HEK293 (cell line): ENCODE measurements around the gene LILRA5.

ENCODE experiments used
- CTCF ChIA-PET: fragments of 350-600 bp; formaldehyde crosslinking; extraction: SDS; loops from one replicate; lab custom pipeline; 2021; ENCODE audit warnings: antibody characterized with exemption; lab: Yijun Ruan, JAX
- POLR2A ChIA-PET: fragments of 300-600 bp; formaldehyde crosslinking; extraction: SDS; loops from one replicate; lab custom pipeline; 2020; ENCODE audit warnings: antibody characterized with exemption, inconsistent platforms; lab: Yijun Ruan, JAX
- H3K27ac ChIP-seq: fragments of 200-500 bp; sonication (Bioruptor generic); 2 replicates; pipeline ENCODE4 v1.5.1; 2014; ENCODE audit warnings: low read depth, low read length, control low read depth, inconsistent platforms; ENCODE audit errors: extremely low read depth
- H3K36me3 ChIP-seq, 2 experiments: fragments of 200-500 bp in 1 of 2; sonication (Bioruptor generic) in 1 of 2; 1 replicate in 1 of 2; 2 replicates in 1 of 2; pipeline ENCODE4 v1.5.1; 2014 to 2017; ENCODE audit warnings: inconsistent platforms in 2 of 2, low read length in 2 of 2; ENCODE audit not compliant: control insufficient read depth in 2 of 2, insufficient read depth in 1 of 2
- H3K4me1 ChIP-seq: fragments of 200-500 bp; sonication (Bioruptor generic); 2 replicates; pipeline ENCODE4 v1.5.1; 2014; ENCODE audit warnings: mild to moderate bottlenecking, low read length, inconsistent platforms; ENCODE audit not compliant: control insufficient read depth, insufficient read depth
- H3K4me3 ChIP-seq: 2 replicates; pipeline ENCODE4 v1.5.1; 2011; ENCODE audit warnings: low read depth, mild to moderate bottlenecking, control low read depth, low read length, moderate library complexity
- H3K9me3 ChIP-seq: fragments of 200-500 bp; sonication (Bioruptor generic); 2 replicates; pipeline ENCODE4 v1.5.1; 2014; ENCODE audit warnings: low read depth, low read length, inconsistent platforms; ENCODE audit not compliant: control insufficient read depth, insufficient read depth
- GLIS1 ChIP-seq: fragments of 450-650 bp; formaldehyde crosslinking; IDR thresholded peaks from 2 replicates; pipeline ENCODE4 v1.5.1; 2016; ENCODE audit warnings: missing biosample characterization, missing genetic modification characterization
- MEIS1 ChIP-seq: sonication (generic); formaldehyde crosslinking; IDR thresholded peaks from 2 replicates; pipeline ENCODE4 v1.8.1; 2022; ENCODE audit warnings: missing genetic modification reagents, mild to moderate bottlenecking, borderline replicate concordance
- TSHZ1 ChIP-seq: fragments of 450-650 bp; formaldehyde crosslinking; IDR thresholded peaks from 2 replicates; pipeline ENCODE4 v1.5.1; 2016; ENCODE audit warnings: missing biosample characterization, missing genetic modification characterization, borderline replicate concordance
- YY1 ChIP-seq: fragments of 450-650 bp; formaldehyde crosslinking; IDR thresholded peaks from 2 replicates; pipeline ENCODE4 v1.5.1; 2018; ENCODE audit warnings: missing biosample characterization, missing genetic modification characterization
- ZBTB1 ChIP-seq: fragments of 450-650 bp; formaldehyde crosslinking; IDR thresholded peaks from 2 replicates; pipeline ENCODE4 v1.5.1; 2016; ENCODE audit warnings: missing biosample characterization, missing genetic modification characterization
- ZBTB11 ChIP-seq: fragments of 450-650 bp; formaldehyde crosslinking; conservative IDR thresholded peaks from 2 replicates; pipeline ENCODE4 v1.5.1; 2016; ENCODE audit warnings: low read depth, missing biosample characterization, missing genetic modification characterization
- ZNF175 ChIP-seq: fragments of 450-650 bp; formaldehyde crosslinking; IDR thresholded peaks from 2 replicates; pipeline ENCODE4 v1.5.1; 2016; ENCODE audit warnings: missing biosample characterization, missing genetic modification characterization
- ZNF214 ChIP-seq: fragments of 450-650 bp; formaldehyde crosslinking; IDR thresholded peaks from 2 replicates; pipeline ENCODE4 v1.5.1; 2017; ENCODE audit warnings: missing biosample characterization, mild to moderate bottlenecking, missing genetic modification characterization, borderline replicate concordance
- ZNF266 ChIP-seq: fragments of 450-650 bp; formaldehyde crosslinking; IDR thresholded peaks from 2 replicates; pipeline ENCODE4 v1.5.1; 2016; ENCODE audit warnings: missing biosample characterization, missing genetic modification characterization, low read depth
- ZNF394 ChIP-seq: fragments of 450-650 bp; formaldehyde crosslinking; IDR thresholded peaks from 2 replicates; pipeline ENCODE4 v1.5.1; 2016; ENCODE audit warnings: missing biosample characterization, missing genetic modification characterization, mild to moderate bottlenecking, moderate library complexity, borderline replicate concordance
- ZNF404 ChIP-seq: fragments of 450-650 bp; formaldehyde crosslinking; IDR thresholded peaks from 2 replicates; pipeline ENCODE4 v1.5.1; 2017; ENCODE audit warnings: missing biosample characterization, missing genetic modification characterization
- ZNF433 ChIP-seq: fragments of 450-650 bp; formaldehyde crosslinking; IDR thresholded peaks from 2 replicates; pipeline ENCODE4 v1.5.1; 2016; ENCODE audit warnings: missing biosample characterization, missing genetic modification characterization, low read depth
- ZNF549 ChIP-seq: fragments of 450-650 bp; IDR thresholded peaks from 2 replicates; pipeline ENCODE4 v1.5.1; 2018; ENCODE audit warnings: missing biosample characterization, missing genetic modification characterization, mild to moderate bottlenecking, inconsistent platforms, moderate library complexity
- ZNF571 ChIP-seq: fragments of 450-650 bp; formaldehyde crosslinking; IDR thresholded peaks from 2 replicates; pipeline ENCODE4 v1.5.0; 2017; ENCODE audit warnings: missing biosample characterization, missing genetic modification characterization
- ZNF623 ChIP-seq: fragments of 450-650 bp; formaldehyde crosslinking; IDR thresholded peaks from 2 replicates; pipeline ENCODE4 v1.5.1; 2016; ENCODE audit warnings: missing biosample characterization, missing genetic modification characterization
- ZNF785 ChIP-seq: fragments of 450-650 bp; formaldehyde crosslinking; IDR thresholded peaks from 2 replicates; pipeline ENCODE4 v1.5.1; 2016; ENCODE audit warnings: missing biosample characterization, missing genetic modification characterization
- ZNF830 ChIP-seq: fragments of 450-650 bp; IDR thresholded peaks from 2 replicates; pipeline ENCODE4 v1.5.0; 2018; ENCODE audit warnings: missing biosample characterization, missing genetic modification characterization, low read depth, mild to moderate bottlenecking, moderate library complexity
- ZSCAN4 ChIP-seq: fragments of 450-650 bp; formaldehyde crosslinking; IDR thresholded peaks from 2 replicates; pipeline ENCODE4 v1.5.1; 2017; ENCODE audit warnings: missing biosample characterization, missing genetic modification characterization

LILRA5 gene

GRCh38 chr19:54299515-54299914 lies 13.5 kb downstream of the LILRA5 start:
- Histone ChIP-seq H3K9me3 (no peaks in the 10 kb centered on the region), H3K27ac (no peak overlapping the region), H3K4me1 (no peaks in the 10 kb centered on the region), H3K4me3 (no peak overlapping the region), H3K36me3 (no peaks in the 10 kb centered on the region)
- TF ChIP-seq ZNF175 (tag by site-specific recombination) (no peak), ZNF214 (tag by site-specific recombination) (no peak), ZSCAN4 (no peak), TSHZ1 (tag by site-specific recombination) (no peak), ZNF433 (tag by site-specific recombination) (no peak), ZNF404 (tag by site-specific recombination) (no peak), ZNF549 (no peak), ZNF830 (tag by site-specific recombination) (no peak), ZNF394 (no peak), ZNF785 (no peak)
- ChIA-PET CTCF (interaction anchor here (0.6 kb wide), 1 partner anchor 38 kb away, joined by 3 read pairs; no protein-coding TSS in a partner anchor), POLR2A (no interaction called here)

GRCh38 chr19:54299126-54299498 lies 13.9 kb downstream of the LILRA5 start:
- Histone ChIP-seq H3K9me3 (no peaks in the 10 kb centered on the region), H3K27ac (no peak overlapping the region), H3K4me1 (no peaks in the 10 kb centered on the region), H3K36me3 (no peaks in the 10 kb centered on the region)
- CTCF ChIA-PET = interaction anchor here (0.6 kb wide), 1 partner anchor 37 kb away, joined by 3 read pairs; no protein-coding TSS in a partner anchor
- no peak for TF ChIP-seq ZNF266 (tag by site-specific recombination)
- TF ChIP-seq ZNF571 (tag by site-specific recombination) = no peak
- no peak for TF ChIP-seq ZBTB11 (tag by site-specific recombination)
- no peak for TF ChIP-seq GLIS1 (tag by site-specific recombination)
- no peak for TF ChIP-seq ZBTB1 (tag by site-specific recombination)
- no peak for TF ChIP-seq YY1 (tag by site-specific recombination)
- no peak for TF ChIP-seq ZNF404 (tag by site-specific recombination)
- no peak for TF ChIP-seq ZNF623 (tag by site-specific recombination)
- TF ChIP-seq MEIS1 = no peak
- TF ChIP-seq, all 188 proteins: peak for 0
- POLR2A ChIA-PET = no interaction called here
- no peak overlapping the region for H3K4me3 ChIP-seq
